Measurements from ENCODE around the gene PFN3.
"Not testable (repeated sequence)": the region's sequence is repeated elsewhere in the genome, so short reads cannot be mapped to it uniquely, and the experiment has no call there.

Gene PFN3

GRCh38 chr5:177371120-177372033 is 29.1 kb downstream of the PFN3 start:
- DNase-seq: no peak

- DNase-seq: peak; percentile 90
Measured at GRCh38 chr5:177370488-177371119, 29.9 kb downstream of the PFN3 start.

- no peak for DNase-seq
Measured at GRCh38 chr5:177369645-177370440, 30.6 kb downstream of the PFN3 start.

- DNase-seq: peak; percentile 76
Measured at GRCh38 chr5:177368869-177369644, 31.4 kb downstream of the PFN3 start.

GRCh38 chr5:177367981-177368868 is 32.2 kb downstream of the PFN3 start:
- DNase-seq: no peak

GRCh38 chr5:177367323-177367848 is 33.1 kb downstream of the PFN3 start:
- DNase-seq: no peak

GRCh38 chr5:177366528-177367322 is 33.7 kb downstream of the PFN3 start:
- peak; percentile 81 for DNase-seq

GRCh38 chr5:177365845-177366527 is 34.5 kb downstream of the PFN3 start:
- no peak for DNase-seq

- no peak for DNase-seq
Measured at GRCh38 chr5:177364159-177364962, 36.1 kb downstream of the PFN3 start.

- DNase-seq: no peak
Measured at GRCh38 chr5:177363565-177363964, 36.9 kb downstream of the PFN3 start.

- DNase-seq: peak; percentile 82
Measured at GRCh38 chr5:177362610-177363507, 37.6 kb downstream of the PFN3 start.

- no peak for DNase-seq
Measured at GRCh38 chr5:177362292-177362609, 38.2 kb downstream of the PFN3 start.

GRCh38 chr5:177361418-177362291 is 38.8 kb downstream of the PFN3 start:
- peak; percentile 47 for DNase-seq

GRCh38 chr5:177360740-177361139 is 39.7 kb downstream of the PFN3 start:
- not testable (repeated sequence) for DNase-seq

GRCh38 chr5:177359860-177360259 is 40.6 kb downstream of the PFN3 start:
- no peak for DNase-seq

- no peak for DNase-seq
Measured at GRCh38 chr5:177359451-177359851, 41.0 kb downstream of the PFN3 start.

GRCh38 chr5:177358370-177358819 is 42.1 kb downstream of the PFN3 start:
- peak; percentile 63 for DNase-seq

Data from hematopoietic multipotent progenitor cell treated with erythropoietin and hydrocortisone succinate and interleukin-3 and kit ligand, for 6 days (in vitro differentiated cells).